Calu3 (cell line): ENCODE data around the gene GNA14. TPM values are rescaled to one million over a fixed set of nuclear protein-coding genes. Genes with fewer than 3 reads are reported as not detected.

Source experiments
- BruUV-seq: library from RNA; stranded (reverse); fragments of 400-500 nt; replicated peaks from 2 replicates; lab custom pipeline; 2021; lab: Mats Ljungman, UMichigan
- CTCF ChIA-PET: fragments of 300-600 bp; sonication (Branson Sonifier 250); formaldehyde crosslinking; loops from one replicate; lab custom pipeline; 2022; ENCODE audit warnings: antibody characterized with exemption; lab: Charles Lee
- DNase-seq: peaks from one replicate; pipeline ENCODE4 v3.0.0; 2022
- H3K27ac Mint-ChIP-seq: one replicate; pipeline ENCODE4 v1.8.0; 2022; ENCODE audit warnings: mixed read lengths; ENCODE audit not compliant: unreplicated experiment
- H3K27me3 Mint-ChIP-seq: one replicate; pipeline ENCODE4 v1.8.0; 2022; ENCODE audit warnings: mixed read lengths; ENCODE audit not compliant: unreplicated experiment
- H3K36me3 Mint-ChIP-seq: one replicate; pipeline ENCODE4 v1.8.0; 2022; ENCODE audit warnings: mild to moderate bottlenecking, moderate library complexity, mixed read lengths; ENCODE audit not compliant: insufficient read depth, unreplicated experiment
- H3K4me1 Mint-ChIP-seq: one replicate; pipeline ENCODE4 v1.8.0; 2022; ENCODE audit warnings: mild to moderate bottlenecking, low read depth, mixed read lengths; ENCODE audit not compliant: unreplicated experiment
- H3K4me3 Mint-ChIP-seq: one replicate; pipeline ENCODE4 v1.8.0; 2022; ENCODE audit warnings: mild to moderate bottlenecking, low read depth, moderate library complexity, mixed read lengths; ENCODE audit not compliant: unreplicated experiment
- H3K9me3 Mint-ChIP-seq: one replicate; pipeline ENCODE4 v1.8.0; 2022; ENCODE audit warnings: low read depth, mixed read lengths; ENCODE audit not compliant: unreplicated experiment
- intact Hi-C: fragments of 100-400 bp; cut with micrococcal nuclease; formaldehyde crosslinking; loops from one replicate; pipeline ENCODE4 v1.10.0; 2022; ENCODE audit not compliant: unreplicated experiment
- total RNA-seq: library from RNA; stranded (reverse); gene quantifications from 2 replicates; pipeline ENCODE4 v1.2.3, GENCODE V29; 2022
- TF ChIP-seq, protein P1 (sequence below): fragments of 200-600 bp; IDR thresholded peaks from one replicate; pipeline ENCODE4 v1.8.0; 2022; ENCODE audit warnings: antibody characterized with exemption; ENCODE audit not compliant: unreplicated experiment

GNA14 gene
- total RNA-seq, 1 experiment from 2014 or later = not detected

DNA sequence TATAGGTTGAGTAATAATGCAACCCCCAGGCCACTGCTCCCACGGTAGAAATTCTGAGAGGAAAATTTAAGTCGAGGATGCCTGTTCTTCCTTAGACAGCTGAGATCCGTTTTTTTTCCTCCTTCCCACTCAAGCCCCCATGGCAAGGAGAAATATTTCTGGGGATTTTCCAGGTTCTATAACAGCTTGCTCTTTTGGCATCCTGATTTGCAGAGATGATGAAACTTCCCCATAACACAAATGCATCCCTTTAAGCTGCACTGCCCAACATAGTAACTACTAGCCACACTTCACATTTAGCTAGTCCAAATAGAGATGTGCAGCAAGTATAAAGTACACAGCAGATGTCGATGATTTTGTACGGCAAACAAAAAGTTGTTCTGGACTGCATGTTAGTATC is 32.5 kb upstream of the GNA14 start:
- H3K4me3 Mint-ChIP-seq = no peak overlapping the region
- TF ChIP-seq, protein P1, sequence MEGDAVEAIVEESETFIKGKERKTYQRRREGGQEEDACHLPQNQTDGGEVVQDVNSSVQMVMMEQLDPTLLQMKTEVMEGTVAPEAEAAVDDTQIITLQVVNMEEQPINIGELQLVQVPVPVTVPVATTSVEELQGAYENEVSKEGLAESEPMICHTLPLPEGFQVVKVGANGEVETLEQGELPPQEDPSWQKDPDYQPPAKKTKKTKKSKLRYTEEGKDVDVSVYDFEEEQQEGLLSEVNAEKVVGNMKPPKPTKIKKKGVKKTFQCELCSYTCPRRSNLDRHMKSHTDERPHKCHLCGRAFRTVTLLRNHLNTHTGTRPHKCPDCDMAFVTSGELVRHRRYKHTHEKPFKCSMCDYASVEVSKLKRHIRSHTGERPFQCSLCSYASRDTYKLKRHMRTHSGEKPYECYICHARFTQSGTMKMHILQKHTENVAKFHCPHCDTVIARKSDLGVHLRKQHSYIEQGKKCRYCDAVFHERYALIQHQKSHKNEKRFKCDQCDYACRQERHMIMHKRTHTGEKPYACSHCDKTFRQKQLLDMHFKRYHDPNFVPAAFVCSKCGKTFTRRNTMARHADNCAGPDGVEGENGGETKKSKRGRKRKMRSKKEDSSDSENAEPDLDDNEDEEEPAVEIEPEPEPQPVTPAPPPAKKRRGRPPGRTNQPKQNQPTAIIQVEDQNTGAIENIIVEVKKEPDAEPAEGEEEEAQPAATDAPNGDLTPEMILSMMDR = no peak
- H3K27ac Mint-ChIP-seq = no peak overlapping the region
- intact Hi-C loops = no loop called here
- DNase-seq = no peak
- CTCF ChIA-PET = no interaction called here
- H3K27me3 Mint-ChIP-seq = no peaks in the 10 kb centered on the region
- H3K36me3 Mint-ChIP-seq = no peaks in the 10 kb centered on the region
- no peaks in the 10 kb centered on the region for H3K9me3 Mint-ChIP-seq
- no peaks in the 10 kb centered on the region for H3K4me1 Mint-ChIP-seq
- BruUV-seq = no TSS peak

DNA sequence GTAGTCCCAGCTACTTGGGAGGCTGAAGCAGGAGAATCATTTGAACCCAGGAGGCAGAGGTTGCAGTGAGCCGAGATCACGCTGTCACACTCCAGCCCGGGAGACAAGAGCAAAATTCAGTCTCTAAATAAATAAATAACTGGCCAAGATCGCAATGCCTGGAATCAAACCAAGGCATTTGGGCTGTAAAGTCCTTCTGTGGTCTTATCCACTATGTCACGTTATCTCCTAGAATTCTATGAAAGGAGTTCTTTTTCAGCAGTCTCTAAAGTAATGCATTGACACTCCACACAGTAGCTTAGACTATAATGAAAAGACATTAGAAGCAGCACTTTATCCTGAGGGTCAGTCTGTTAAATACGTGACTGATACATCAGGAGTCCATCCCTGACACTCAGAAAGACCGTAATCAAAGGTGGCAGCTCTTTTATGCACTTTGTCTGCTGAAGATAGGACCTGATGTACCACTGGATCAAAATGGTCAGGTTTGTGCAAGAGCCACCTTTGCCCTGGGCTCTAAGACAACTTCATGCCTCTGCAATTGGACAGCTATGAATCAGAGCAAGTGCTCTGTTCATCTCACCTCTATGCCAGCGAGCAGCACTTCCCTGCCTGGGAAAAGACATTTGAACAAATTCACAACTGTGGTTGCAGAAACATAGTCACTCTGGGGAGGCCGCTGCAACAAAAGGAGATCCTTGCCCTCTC is 31.7 kb upstream of the GNA14 start:
- Mint-ChIP-seq H3K4me3 (no peak overlapping the region), H3K27me3 (no peaks in the 10 kb centered on the region), H3K4me1 (no peaks in the 10 kb centered on the region), H3K36me3 (no peaks in the 10 kb centered on the region), H3K27ac (no peak overlapping the region), H3K9me3 (no peaks in the 10 kb centered on the region)
- DNase-seq = no peak
- TF ChIP-seq, protein P1 = no peak
- CTCF ChIA-PET = no interaction called here
- intact Hi-C loops = no loop called here
- no TSS peak for BruUV-seq

- Mint-ChIP-seq H3K27ac (no peak overlapping the region), H3K4me3 (no peak overlapping the region), H3K9me3 (no peaks in the 10 kb centered on the region), H3K36me3 (no peaks in the 10 kb centered on the region), H3K4me1 (no peaks in the 10 kb centered on the region), H3K27me3 (no peaks in the 10 kb centered on the region)
- CTCF ChIA-PET = no interaction called here
- no peak for DNase-seq
- intact Hi-C loops = no loop called here
- BruUV-seq = no TSS peak
- TF ChIP-seq, protein P1 = no peak
Observed at GRCh38 chr9:77679088-77679487, 31.0 kb upstream of the GNA14 start.

DNA sequence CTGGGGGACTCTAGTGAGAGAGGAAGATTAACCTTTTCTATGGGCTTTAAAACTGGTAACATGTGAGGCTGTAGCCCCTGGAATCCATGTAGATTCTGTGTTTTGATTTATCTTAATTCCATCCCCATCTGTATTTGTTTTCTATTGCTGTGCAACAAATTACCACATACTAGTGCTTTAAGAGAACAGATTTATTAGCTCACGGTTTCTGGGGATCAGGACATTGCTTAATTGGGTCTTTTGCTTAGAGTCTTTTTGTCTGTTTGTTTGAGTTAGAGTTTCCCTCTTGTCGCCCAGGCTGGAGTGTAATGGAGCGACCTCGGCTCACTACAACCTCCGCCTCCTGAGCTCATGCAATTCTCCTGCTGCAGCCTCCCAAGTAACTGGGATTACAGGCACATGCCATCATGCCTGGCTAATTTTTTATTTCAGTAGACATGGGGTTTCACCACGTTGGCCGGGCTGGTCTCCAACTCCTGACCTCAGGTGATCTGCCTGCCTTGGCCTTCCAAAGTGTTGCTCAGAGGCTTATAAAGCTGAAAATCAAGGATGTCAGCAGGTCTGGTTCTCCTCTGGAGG is 29.9 kb upstream of the GNA14 start:
- no TSS peak for BruUV-seq
- CTCF ChIA-PET = interaction anchor here (0.6 kb wide), 1 partner anchor 114 kb away, joined by 5 read pairs; no protein-coding TSS in a partner anchor

More for the DNA sequence above, 29.9 kb upstream of the GNA14 start:
- no peaks in the 10 kb centered on the region for H3K27me3 Mint-ChIP-seq
- intact Hi-C loops = no loop called here
- TF ChIP-seq, protein P1 = no peak
- no peak overlapping the region for H3K27ac Mint-ChIP-seq
- DNase-seq = no peak
- no peaks in the 10 kb centered on the region for H3K4me1 Mint-ChIP-seq
- H3K9me3 Mint-ChIP-seq = no peaks in the 10 kb centered on the region
- H3K36me3 Mint-ChIP-seq = no peaks in the 10 kb centered on the region
- no peak overlapping the region for H3K4me3 Mint-ChIP-seq
